ENCODE data around the gene ZNF678. TPM values are rescaled to one million over a fixed set of nuclear protein-coding genes. Genes with fewer than 3 reads are reported as not detected.

The ZNF678 gene
- total RNA-seq, result 3.6 and 6.2 TPM in 2 replicates

DNA sequence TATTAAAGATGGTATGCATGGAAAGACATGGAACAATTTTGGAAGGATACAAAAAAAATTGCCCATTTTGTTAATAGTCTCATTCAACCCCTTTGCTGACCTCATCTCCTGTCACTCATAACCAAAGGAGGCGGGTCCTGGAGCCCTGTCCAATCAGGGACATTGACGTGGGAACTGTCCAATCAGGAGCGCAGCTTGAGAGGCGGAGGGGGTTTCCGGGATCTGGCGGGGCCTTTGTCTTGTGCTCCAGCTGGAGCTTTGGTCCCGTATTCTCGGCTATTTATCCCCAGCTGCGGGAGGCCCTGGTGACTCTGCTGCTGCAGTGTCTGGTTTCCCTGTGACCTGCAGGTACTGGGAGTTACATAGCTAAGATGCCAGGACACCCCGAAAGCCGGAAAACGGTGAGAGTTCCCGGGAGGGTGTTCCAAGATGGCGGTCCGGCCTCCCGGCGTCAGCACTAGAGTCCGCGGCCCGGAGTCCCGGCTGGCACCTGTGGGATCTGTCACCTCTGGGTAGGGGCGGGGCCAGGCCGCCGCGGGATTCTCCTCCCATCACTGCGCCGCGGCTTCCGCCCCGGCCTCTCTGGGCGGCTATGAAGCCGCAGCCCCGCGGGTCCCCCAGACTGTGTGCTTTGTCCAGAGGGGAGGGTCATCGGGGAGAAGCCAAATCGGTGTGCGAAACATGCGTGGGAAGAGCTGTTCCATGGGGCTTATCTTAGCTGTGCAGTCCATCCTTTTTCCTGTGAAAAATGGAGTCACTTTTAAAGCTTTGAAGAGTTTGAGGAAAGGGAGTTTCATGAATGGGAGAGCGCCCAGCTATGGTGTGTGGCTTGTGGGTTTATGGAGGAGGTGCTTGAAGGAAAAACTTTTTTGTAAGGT, at the start of gene ZNF678:
TSS of gene ZNF678 (plus strand) at position 233 of the 878 bp plus-strand sequence. CDS start 87,436 bp downstream, outside the sequence.
- H3K36me3 ChIP-seq (ENCODE audit: insufficient read depth, low read length), result no peaks in the 10 kb centered on the region
- H4K20me1 ChIP-seq (ENCODE audit: insufficient read depth, low read length), result peaks cover 2% of the 10 kb centered on the region

GRCh38 chr1:227518876-227519275, 44.5 kb upstream of the ZNF678 start:
- Histone ChIP-seq H4K20me1 (ENCODE audit: insufficient read depth, low read length) (no peaks in the 10 kb centered on the region), H2AFZ (ENCODE audit: low read length) (no peak overlapping the region), H3K4me3 (ENCODE audit: insufficient read depth, low read length) (no peak overlapping the region), H3K4me2 (ENCODE audit: insufficient read depth, low read length) (no peak overlapping the region), H3K4me1 (ENCODE audit: insufficient read depth, low read length) (no peaks in the 10 kb centered on the region), H3K79me2 (ENCODE audit: insufficient read depth, low read length) (no peaks in the 10 kb centered on the region), H3K36me3 (ENCODE audit: insufficient read depth, low read length) (no peaks in the 10 kb centered on the region), H3K27ac (ENCODE audit: low read depth, low read length) (no peak overlapping the region), H3K9me3 (ENCODE audit: low read depth, low read length) (no peaks in the 10 kb centered on the region), H3K27me3 (ENCODE audit: insufficient read depth, low read length) (no peaks in the 10 kb centered on the region)
- DNase-seq (ENCODE audit: insufficient read length, low spot score, missing footprints), result no peak
- no peak for TF ChIP-seq CTCF (IDR thresholded peaks at IDR 0.05; ENCODE audit: extremely low read depth, low read depth, low read length)

More for the DNA sequence above, at the start of gene ZNF678:
- Histone ChIP-seq H3K4me3 (ENCODE audit: insufficient read depth, low read length) (peak within 1 kb of the TSS; percentile 97), H3K9me3 (ENCODE audit: low read depth, low read length) (no peaks in the 10 kb centered on the region), H3K4me1 (ENCODE audit: insufficient read depth, low read length) (peaks cover 5% of the 10 kb centered on the region), H3K79me2 (ENCODE audit: insufficient read depth, low read length) (peaks cover 26% of the 10 kb centered on the region), H3K27ac (ENCODE audit: low read depth, low read length) (peak within 1 kb of the TSS; percentile 96), H3K4me2 (ENCODE audit: insufficient read depth, low read length) (peak within 1 kb of the TSS; percentile 98), H3K27me3 (ENCODE audit: insufficient read depth, low read length) (peaks cover 10% of the 10 kb centered on the region), H2AFZ (ENCODE audit: low read length) (peak within 1 kb of the TSS; percentile 100)
- TF ChIP-seq CTCF (IDR thresholded peaks at IDR 0.05; ENCODE audit: extremely low read depth, low read depth, low read length), result no peak
- DNase-seq (ENCODE audit: insufficient read length, low spot score, missing footprints), result peak; percentile 100

DNA sequence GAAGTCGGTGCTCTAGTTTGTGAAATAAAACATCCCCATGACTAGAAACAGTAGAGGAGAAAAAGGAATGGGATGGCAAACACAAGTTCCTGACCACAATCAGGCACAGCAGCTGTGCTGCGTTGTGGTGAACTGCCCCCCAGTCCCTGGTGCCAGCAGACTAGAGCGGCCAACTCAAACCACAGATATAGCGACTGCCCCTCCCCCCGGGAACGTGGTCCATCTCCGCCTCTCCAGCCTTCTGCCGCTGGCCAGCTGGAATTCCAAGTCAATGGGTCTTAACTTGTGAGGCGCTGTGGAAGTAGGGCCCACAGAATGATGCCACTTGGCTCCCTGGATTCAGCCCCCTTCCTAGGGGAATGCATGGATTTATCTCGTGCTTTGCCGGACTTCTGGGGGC, 41.6 kb upstream of the ZNF678 start:
- H3K27ac ChIP-seq (ENCODE audit: low read depth, low read length), result no peak overlapping the region
- H3K9me3 ChIP-seq (ENCODE audit: low read depth, low read length), result no peaks in the 10 kb centered on the region
- no peaks in the 10 kb centered on the region for H4K20me1 ChIP-seq (ENCODE audit: insufficient read depth, low read length)
- H2AFZ ChIP-seq (ENCODE audit: low read length), result no peak overlapping the region
- H3K79me2 ChIP-seq (ENCODE audit: insufficient read depth, low read length), result no peaks in the 10 kb centered on the region
- H3K27me3 ChIP-seq (ENCODE audit: insufficient read depth, low read length), result no peaks in the 10 kb centered on the region
- no peaks in the 10 kb centered on the region for H3K36me3 ChIP-seq (ENCODE audit: insufficient read depth, low read length)
- H3K4me1 ChIP-seq (ENCODE audit: insufficient read depth, low read length), result no peaks in the 10 kb centered on the region
- H3K4me2 ChIP-seq (ENCODE audit: insufficient read depth, low read length), result no peak overlapping the region
- TF ChIP-seq CTCF (IDR thresholded peaks at IDR 0.05; ENCODE audit: extremely low read depth, low read depth, low read length), result no peak
- no peak for DNase-seq (ENCODE audit: insufficient read length, low spot score, missing footprints)
- H3K4me3 ChIP-seq (ENCODE audit: insufficient read depth, low read length), result no peak overlapping the region

DNA sequence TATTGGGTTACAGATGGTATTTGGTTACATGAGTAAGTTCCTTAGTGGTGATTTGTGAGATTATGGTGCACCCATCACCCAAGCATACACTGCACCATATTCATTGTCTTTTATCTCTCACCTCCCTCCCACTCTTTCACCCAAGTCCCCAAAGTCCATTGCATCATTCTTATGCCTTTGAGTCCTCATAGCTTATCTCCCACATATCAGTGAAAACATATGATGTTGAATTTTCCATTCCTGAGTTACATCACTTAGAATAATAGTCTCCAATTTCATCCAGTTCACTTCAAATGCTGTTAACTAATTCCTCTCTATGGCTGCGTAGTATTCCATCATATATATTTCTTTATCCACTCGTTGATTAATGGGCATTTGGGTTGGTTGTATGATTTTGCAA, 36.8 kb upstream of the ZNF678 start:
- H3K79me2 ChIP-seq (ENCODE audit: insufficient read depth, low read length), result no peaks in the 10 kb centered on the region
- H2AFZ ChIP-seq (ENCODE audit: low read length), result no peak overlapping the region
- no peaks in the 10 kb centered on the region for H3K4me1 ChIP-seq (ENCODE audit: insufficient read depth, low read length)
- H3K4me3 ChIP-seq (ENCODE audit: insufficient read depth, low read length), result no peak overlapping the region
- no peaks in the 10 kb centered on the region for H3K36me3 ChIP-seq (ENCODE audit: insufficient read depth, low read length)
- H3K27ac ChIP-seq (ENCODE audit: low read depth, low read length), result no peak overlapping the region
- DNase-seq (ENCODE audit: insufficient read length, low spot score, missing footprints), result no peak
- H4K20me1 ChIP-seq (ENCODE audit: insufficient read depth, low read length), result no peaks in the 10 kb centered on the region
- H3K9me3 ChIP-seq (ENCODE audit: low read depth, low read length), result peaks cover 4% of the 10 kb centered on the region
- H3K4me2 ChIP-seq (ENCODE audit: insufficient read depth, low read length), result no peak overlapping the region
- H3K27me3 ChIP-seq (ENCODE audit: insufficient read depth, low read length), result no peaks in the 10 kb centered on the region
- no peak for TF ChIP-seq CTCF (IDR thresholded peaks at IDR 0.05; ENCODE audit: extremely low read depth, low read depth, low read length)
